SH-SY5Y (cell line): ENCODE measurements around the gene CXCL14.

Source experiments
- GATA2 ChIP-seq: IDR thresholded peaks from 2 replicates; pipeline ENCODE4 v1.6.1; 2011; ENCODE audit warnings: mild to moderate bottlenecking, low read depth, low read length
- GATA3 ChIP-seq: IDR thresholded peaks from 2 replicates; pipeline ENCODE4 v1.6.1; 2011; ENCODE audit warnings: low read depth, mild to moderate bottlenecking, low read length, moderate library complexity

DNA sequence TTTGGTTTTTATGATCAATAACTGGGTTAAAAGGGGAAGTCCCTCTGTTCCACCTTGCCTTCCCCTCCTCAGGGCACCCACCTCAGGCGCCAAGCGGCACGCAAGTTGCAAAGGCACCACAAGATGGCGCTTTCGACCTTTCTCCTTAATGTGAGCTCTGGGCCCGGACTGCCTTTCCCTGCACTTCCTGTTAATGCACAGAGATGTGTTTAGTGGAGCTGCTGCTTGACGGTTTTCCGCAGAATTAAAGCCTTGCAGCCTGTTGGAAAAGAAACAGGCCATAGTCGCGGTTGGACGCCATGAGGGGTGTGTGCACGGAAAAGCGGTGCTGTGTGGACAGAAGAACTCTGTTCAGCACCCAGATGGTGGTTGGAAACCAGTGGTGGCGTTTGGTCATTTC is 17.9 kb downstream of the CXCL14 start:
- TF ChIP-seq GATA2 (no peak), GATA3 (no peak)
